Measurements from ENCODE around the gene PRR20G. TPM values are rescaled to one million over a fixed set of nuclear protein-coding genes. Genes with fewer than 3 reads are reported as not detected.

Gene PRR20G
- total and polyA plus RNA-seq, 2 of the 4 experiments (the other 2 are of a cell fraction) = not detected

- Histone ChIP-seq H2BK120ac (ENCODE audit: low read depth, low read length) (no peak overlapping the region), H3K9me3 (ENCODE audit: control insufficient read depth, insufficient read depth, low read length) (no peaks in the 10 kb centered on the region), H2AK9ac (replicated peaks; ENCODE audit: low read depth, low read length, poor library complexity) (no peak overlapping the region), H3K23ac (ENCODE audit: low read depth, low read length) (no peak overlapping the region), H3K36me3 (ENCODE audit: control insufficient read depth, insufficient read depth, low read length) (no peaks in the 10 kb centered on the region), H2AFZ (replicated peaks; ENCODE audit: low read length, poor library complexity) (no peak overlapping the region), H3K27me3 (ENCODE audit: control insufficient read depth, insufficient read depth, low read length) (no peaks in the 10 kb centered on the region), H3K79me1 (ENCODE audit: low read depth in 1 of 2, low read length in 2 of 2) (no peaks in the 10 kb centered on the region), H3K9me1 (ENCODE audit: insufficient read depth, low read length) (no peaks in the 10 kb centered on the region), H3K9ac (ENCODE audit: low read depth, low read length) (no peak overlapping the region), H2BK5ac (ENCODE audit: low read depth, low read length, poor library complexity, severe bottlenecking) (no peak overlapping the region), H3K4me3 (ENCODE audit: insufficient read depth, low read depth, low read length) (no peak overlapping the region), H3K18ac (ENCODE audit: low read depth, low read length) (no peak overlapping the region), H4K20me1 (ENCODE audit: insufficient read depth, low read length) (no peaks in the 10 kb centered on the region), H3K4me1 (ENCODE audit: control insufficient read depth, insufficient read depth, low read length) (no peaks in the 10 kb centered on the region), H3K4ac (ENCODE audit: low read depth, low read length) (no peak overlapping the region), H3K27ac (ENCODE audit: insufficient read depth, low read length) (no peak overlapping the region), H3K56ac (ENCODE audit: extremely low read depth, insufficient read depth, low read length) (no peak overlapping the region), H4K5ac (ENCODE audit: low read depth, low read length) (no peak overlapping the region), H2BK20ac (ENCODE audit: low read depth, low read length) (no peak overlapping the region), H3K4me2 (ENCODE audit: low read depth, low read length) (no peak overlapping the region), H4K8ac (ENCODE audit: low read depth in 2 of 2, low read length in 2 of 2) (no peak overlapping the region), H3K14ac (replicated peaks; ENCODE audit: low read depth, low read length) (no peak overlapping the region), H4K91ac (ENCODE audit: insufficient read depth, low read depth, low read length) (no peak overlapping the region), H2BK15ac (ENCODE audit: low read depth, low read length) (no peak overlapping the region), H2AK5ac (ENCODE audit: low read depth, low read length) (no peak overlapping the region)
- TF ChIP-seq ELK1 (IDR thresholded peaks at IDR 0.05; ENCODE audit: borderline replicate concordance, low read depth, low read length) = no peak
- TF ChIP-seq MAFK (IDR thresholded peaks at IDR 0.05; ENCODE audit: low read depth, low read length) = no peak
- no peak for TF ChIP-seq MXI1 (IDR thresholded peaks at IDR 0.05; ENCODE audit: borderline replicate concordance, low read depth, low read length)
- TF ChIP-seq MAZ (IDR thresholded peaks at IDR 0.05; ENCODE audit: borderline replicate concordance, low read depth, low read length) = no peak
- no peak for TF ChIP-seq RAD21 (IDR thresholded peaks at IDR 0.05; ENCODE audit: low read length)
- WGBS, 2 experiments (ENCODE audit: extremely low coverage in 2 of 2, insufficient read length in 1 of 2) = no CpG with 5 or more reads among the region's 2 CpGs
- dilution Hi-C loops (cut with HindIII; ENCODE audit: low sequenced_read_pairs, unreplicated experiment) (no loop called here), intact Hi-C loops (cut with micrococcal nuclease) (no loop called here), in situ Hi-C loops (cut with MboI; ENCODE audit: low sequenced_read_pairs) (no loop called here)
- ATAC-seq (ENCODE audit: low read depth) (no peak), DNase-seq (no peak)
- no TSS peak for BruUV-seq (replicated peaks)
- ChIA-PET CTCF (no interaction called here), POLR2A (ENCODE audit: unreplicated experiment) (no interaction called here)
Observed at GRCh38 chr3:127277561-127277960, 10.3 kb downstream of the PRR20G start.

Measured in IMR-90 (cell line).